Measurements from ENCODE around the gene MRPS7.

MRPS7 gene

GRCh38 chr17:75308732-75309629 is 47.3 kb downstream of the MRPS7 start:
- Histone ChIP-seq H3K9me3 (ENCODE audit: insufficient read depth, low read length) (no peaks in the 10 kb centered on the region), H3K79me2 (ENCODE audit: low read length) (no peaks in the 10 kb centered on the region), H2AFZ (ENCODE audit: low read depth, low read length) (no peak overlapping the region), H3K4me2 (ENCODE audit: low read length) (no peak overlapping the region), H4K20me1 (ENCODE audit: insufficient read depth, low read length) (no peaks in the 10 kb centered on the region), H3K4me3 (ENCODE audit: low read length) (no peak overlapping the region), H3K27ac (ENCODE audit: low read length) (no peak overlapping the region), H3K9ac (ENCODE audit: low read length) (no peak overlapping the region), H3K4me1 (ENCODE audit: low read length) (peaks cover 20% of the 10 kb centered on the region), H3K36me3 (replicated peaks; ENCODE audit: low read depth, low read length) (peaks cover 2% of the 10 kb centered on the region), H3K27me3 (ENCODE audit: low read depth, low read length) (no peaks in the 10 kb centered on the region)
- TF ChIP-seq CTCF (IDR thresholded peaks at IDR 0.05; ENCODE audit: low read depth, low read length) (no peak), EZH2phosphoT487 (IDR thresholded peaks at IDR 0.05; ENCODE audit: low read depth) (no peak)

GRCh38 chr17:75313941-75314551 is 52.4 kb downstream of the MRPS7 start:
- Histone ChIP-seq H3K36me3 (replicated peaks; ENCODE audit: low read depth, low read length) (peaks cover 24% of the 10 kb centered on the region), H3K4me3 (ENCODE audit: low read length) (no peak overlapping the region), H3K4me2 (ENCODE audit: low read length) (peak overlapping the region; percentile 25), H3K27ac (ENCODE audit: low read length) (peak overlapping the region; percentile 51), H3K27me3 (ENCODE audit: low read depth, low read length) (no peaks in the 10 kb centered on the region), H4K20me1 (ENCODE audit: insufficient read depth, low read length) (no peaks in the 10 kb centered on the region), H3K9me3 (ENCODE audit: insufficient read depth, low read length) (no peaks in the 10 kb centered on the region), H2AFZ (ENCODE audit: low read depth, low read length) (no peak overlapping the region), H3K9ac (ENCODE audit: low read length) (no peak overlapping the region), H3K4me1 (ENCODE audit: low read length) (peaks cover 55% of the 10 kb centered on the region), H3K79me2 (ENCODE audit: low read length) (peaks cover 8% of the 10 kb centered on the region)
- no peak for TF ChIP-seq CTCF (IDR thresholded peaks at IDR 0.05; ENCODE audit: low read depth, low read length)
- no peak for TF ChIP-seq EZH2phosphoT487 (IDR thresholded peaks at IDR 0.05; ENCODE audit: low read depth)

- TF ChIP-seq EZH2phosphoT487 (IDR thresholded peaks at IDR 0.05; ENCODE audit: low read depth) (no peak), CTCF (IDR thresholded peaks at IDR 0.05; ENCODE audit: low read depth, low read length) (no peak)
- H3K27ac ChIP-seq (ENCODE audit: low read length) = peak overlapping the region; percentile 35; the same call in 1 of the 2 replicates
- peaks cover 22% of the 10 kb centered on the region for H3K79me2 ChIP-seq (ENCODE audit: low read length)
- H3K9me3 ChIP-seq (ENCODE audit: insufficient read depth, low read length) = no peaks in the 10 kb centered on the region
- peaks cover 37% of the 10 kb centered on the region for H3K36me3 ChIP-seq (replicated peaks; ENCODE audit: low read depth, low read length)
- H3K9ac ChIP-seq (ENCODE audit: low read length) = no peak overlapping the region
- no peaks in the 10 kb centered on the region for H3K27me3 ChIP-seq (ENCODE audit: low read depth, low read length)
- no peak overlapping the region for H3K4me3 ChIP-seq (ENCODE audit: low read length)
- no peak overlapping the region for H2AFZ ChIP-seq (ENCODE audit: low read depth, low read length)
- peaks cover 71% of the 10 kb centered on the region for H3K4me1 ChIP-seq (ENCODE audit: low read length)
- H3K4me2 ChIP-seq (ENCODE audit: low read length) = peak overlapping the region; percentile 8; the same call in 1 of the 2 replicates
- no peaks in the 10 kb centered on the region for H4K20me1 ChIP-seq (ENCODE audit: insufficient read depth, low read length)
Measured at GRCh38 chr17:75315541-75316243, 54.0 kb downstream of the MRPS7 start.

All from OCI-LY3 (cell line).